Measurements from ENCODE around the gene BMPER.

Gene BMPER

GRCh38 chr7:34064519-34065158 is 159.3 kb downstream of the BMPER start:
- DNase-seq (ENCODE audit: low spot score), result no peak

- no peak for DNase-seq (ENCODE audit: low spot score)
Measured at GRCh38 chr7:34066411-34066810, 161.1 kb downstream of the BMPER start.

GRCh38 chr7:34067005-34067778 is 161.9 kb downstream of the BMPER start:
- DNase-seq (ENCODE audit: low spot score), result no peak

GRCh38 chr7:34069676-34070075 is 164.3 kb downstream of the BMPER start:
- no peak for DNase-seq (ENCODE audit: low spot score)

- DNase-seq (ENCODE audit: low spot score), result peak; percentile 49
Measured at GRCh38 chr7:34070511-34071323, 165.4 kb downstream of the BMPER start.

- no peak for DNase-seq (ENCODE audit: low spot score)
Measured at GRCh38 chr7:34073676-34074075, 168.3 kb downstream of the BMPER start.

GRCh38 chr7:34074421-34074820 is 169.1 kb downstream of the BMPER start:
- DNase-seq (ENCODE audit: low spot score), result no peak

GRCh38 chr7:34075523-34076370 is 170.4 kb downstream of the BMPER start:
- no peak for DNase-seq (ENCODE audit: low spot score)

- no peak for DNase-seq (ENCODE audit: low spot score)
Measured at GRCh38 chr7:34077168-34077567, 171.8 kb downstream of the BMPER start.

GRCh38 chr7:34078864-34079263 is 173.5 kb downstream of the BMPER start:
- DNase-seq (ENCODE audit: low spot score), result no peak

- no peak for DNase-seq (ENCODE audit: low spot score)
Measured at GRCh38 chr7:34080513-34080912, 175.2 kb downstream of the BMPER start.

- DNase-seq (ENCODE audit: low spot score), result no peak
Measured at GRCh38 chr7:34081935-34082334, 176.6 kb downstream of the BMPER start.

GRCh38 chr7:34083440-34083839 is 178.1 kb downstream of the BMPER start:
- DNase-seq (ENCODE audit: low spot score), result no peak

- no peak for DNase-seq (ENCODE audit: low spot score)
Measured at GRCh38 chr7:34084651-34085050, 179.3 kb downstream of the BMPER start.

GRCh38 chr7:34086064-34086463 is 180.7 kb downstream of the BMPER start:
- DNase-seq (ENCODE audit: low spot score), result no peak

- DNase-seq (ENCODE audit: low spot score), result no peak
Measured at GRCh38 chr7:34086981-34087380, 181.6 kb downstream of the BMPER start.

- no peak for DNase-seq (ENCODE audit: low spot score)
Measured at GRCh38 chr7:34087892-34088891, 182.9 kb downstream of the BMPER start.

GRCh38 chr7:34090816-34091215 is 185.5 kb downstream of the BMPER start:
- DNase-seq (ENCODE audit: low spot score), result no peak

- no peak for DNase-seq (ENCODE audit: low spot score)
Measured at GRCh38 chr7:34091321-34091917, 186.1 kb downstream of the BMPER start.

- DNase-seq (ENCODE audit: low spot score), result no peak
Measured at GRCh38 chr7:34093276-34093675, 187.9 kb downstream of the BMPER start.
